Activated CD8-positive, alpha-beta memory T cell treated with anti-CD3 and anti-CD28 coated beads, Interleukin-2, amount 50 U/mL, for 4 hours (primary cell): ENCODE data around the gene XKR7.

ENCODE experiments used
- DNase-seq: peaks from one replicate; pipeline ENCODE4 v3.0.0-alpha.2; 2020

Gene XKR7

DNA sequence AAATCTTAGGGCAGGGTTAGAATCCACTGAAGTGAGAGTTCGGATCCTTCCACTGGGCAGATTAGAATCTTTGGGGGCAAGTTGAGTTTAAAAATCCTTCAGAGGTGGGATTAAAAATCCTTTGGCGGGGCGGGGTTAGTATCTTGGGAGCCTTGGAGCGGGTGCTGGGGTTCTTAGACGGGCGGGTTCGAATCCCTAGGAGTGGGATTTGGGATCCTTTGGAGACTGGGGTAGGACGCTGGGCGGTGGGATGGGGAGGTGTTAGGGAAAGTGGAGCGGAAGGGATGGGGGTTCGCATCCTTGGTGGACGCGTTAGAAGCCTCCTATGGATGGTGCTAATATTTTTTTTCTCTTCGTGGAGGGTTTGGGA is 83.8 kb downstream of the XKR7 start:
- DNase-seq: no peak

DNA sequence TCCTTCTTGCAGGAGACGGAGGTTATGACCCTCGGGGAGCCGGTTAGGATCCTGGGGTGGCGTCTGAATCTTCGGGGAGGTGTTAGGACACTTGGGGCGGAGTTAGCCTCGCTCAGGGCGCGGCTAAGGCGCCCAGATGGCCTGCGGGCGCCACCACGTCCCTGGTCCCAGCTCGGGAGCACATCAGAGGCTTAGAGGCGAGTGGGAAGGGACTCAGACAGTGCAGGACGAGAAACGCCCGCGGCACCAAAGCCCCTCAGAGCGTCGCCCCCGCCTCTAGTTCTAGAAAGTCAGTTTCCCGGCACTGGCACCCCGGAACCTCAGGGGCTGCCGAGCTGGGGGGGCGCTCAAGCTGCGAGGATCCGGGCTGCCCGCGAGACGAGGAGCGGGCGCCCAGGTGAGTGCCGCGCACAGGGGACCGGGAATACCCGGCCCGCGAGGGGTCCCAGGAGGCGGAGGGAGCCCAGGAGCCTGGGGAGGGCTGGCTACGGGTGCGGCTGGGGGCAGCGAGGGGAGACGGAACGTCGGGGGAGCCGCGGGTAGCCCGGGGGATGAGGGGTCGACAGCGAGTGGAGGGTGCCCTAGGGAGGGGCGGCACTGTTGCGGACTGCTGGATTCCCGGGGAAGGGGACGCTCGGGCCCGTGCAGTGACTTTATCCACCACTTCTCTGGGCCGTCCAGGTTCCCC is 84.3 kb downstream of the XKR7 start, which contains the start of gene HCK:
Gene HCK (plus strand): TSS at position 153 of the 688 bp plus-strand sequence.
- no peak for DNase-seq

DNA sequence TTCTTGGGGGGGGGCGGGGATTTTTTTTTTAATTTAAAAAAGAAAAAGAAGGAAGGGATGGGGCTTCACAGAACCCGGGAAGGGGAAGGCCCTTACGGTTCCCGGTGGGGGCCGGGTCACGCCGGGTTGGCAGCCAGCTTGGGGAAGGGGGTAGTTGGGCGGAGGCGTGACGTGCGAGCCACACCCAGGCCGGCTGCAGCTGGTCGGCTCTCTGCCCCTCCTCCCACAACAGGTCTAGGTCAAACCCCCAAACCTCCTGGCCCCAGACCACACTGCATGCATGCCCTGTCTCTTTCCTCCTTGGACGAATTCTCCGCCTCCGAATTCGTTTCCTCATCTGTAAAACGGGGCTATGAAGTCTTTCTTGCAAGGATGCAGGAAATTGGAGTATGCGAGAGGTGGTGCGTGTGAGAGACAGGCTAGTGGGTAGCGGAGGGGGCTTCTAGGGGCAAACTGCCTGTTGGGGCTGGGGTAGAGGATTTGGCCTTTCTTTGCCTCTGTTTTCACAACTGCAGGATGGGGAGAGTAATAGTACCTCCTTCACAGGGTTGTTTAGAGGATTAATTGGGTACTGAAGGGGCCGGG is 84.9 kb downstream of the XKR7 start:
- DNase-seq: no peak
